Uterus (tissue), 4 donors: ENCODE measurements around the gene RSRC1. TPM values are rescaled to one million over a fixed set of nuclear protein-coding genes. Genes with fewer than 3 reads are reported as not detected.

Experiments
- DNase-seq, 2 donors: peaks; one replicate each; pipeline ENCODE4 v3.0.0-alpha.2; 2019 to 2020
- H3K27ac ChIP-seq, 2 donors: fragments of 200-600 bp; sonication (generic); 1 replicate in 1 of 2; 2 replicates in 1 of 2; pipeline ENCODE4 v1.5.1; 2016 to 2018
- H3K27me3 ChIP-seq, 2 donors: fragments of 200-600 bp; sonication (generic); one replicate each; pipeline ENCODE4 v1.5.1; 2018 to 2019; ENCODE audit warnings: control low read depth in 1 of 2
- H3K36me3 ChIP-seq, 2 donors: fragments of 200-600 bp; sonication (generic); one replicate each; pipeline ENCODE4 v1.5.1; 2019; ENCODE audit warnings: control low read depth in 1 of 2
- H3K4me1 ChIP-seq, 2 donors: fragments of 200-600 bp; sonication (generic); one replicate each; pipeline ENCODE4 v1.5.1; 2018 to 2019; ENCODE audit warnings: control low read depth in 1 of 2
- H3K4me3 ChIP-seq, 2 donors: fragments of 200-600 bp; sonication (generic); 1 replicate in 1 of 2; 2 replicates in 1 of 2; pipeline ENCODE4 v1.5.1; 2018 to 2019; ENCODE audit warnings: mild to moderate bottlenecking in 1 of 2
- H3K9me3 ChIP-seq, 2 donors: fragments of 200-600 bp; sonication (generic); one replicate each; pipeline ENCODE4 v1.5.1; 2019; ENCODE audit warnings: control low read depth in 1 of 2
- CTCF ChIP-seq, 4 experiments: fragments of 200-600 bp in 2 of 4; fragments of 450-650 bp in 2 of 4; sonication (generic) in 2 of 4; IDR thresholded peaks; one replicate each; pipeline ENCODE4 v1.5.1; 2016 to 2019; ENCODE audit warnings: antibody characterized with exemption in 4 of 4, mild to moderate bottlenecking in 2 of 4, moderate library complexity in 1 of 4
- POLR2A ChIP-seq, 2 donors: fragments of 450-650 bp; IDR thresholded peaks; one replicate each; pipeline ENCODE4 v1.6.1; 2016; ENCODE audit warnings: antibody characterized with exemption in 2 of 2, mild to moderate bottlenecking in 1 of 2, moderate library complexity in 1 of 2
- intact Hi-C: fragments of 100-400 bp; cut with DNase I; formaldehyde crosslinking; loops from one replicate; pipeline ENCODE4 v1.15.1; 2023; ENCODE audit warnings: low total_unique reads
- total RNA-seq, 4 donors: library from RNA; depleted of rRNA in 3 of 4; stranded (reverse); fragments of >200 nt in 3 of 4; gene quantifications; one replicate each; pipeline versions ENCODE4 v1.1.0 to v1.2.4, GENCODE V29; 2014 to 2023
- donor health status: DM: yes; HTN: yes; CAD: no.

The RSRC1 gene
- total RNA-seq, 4 donors from 2014 or later = 24.1 to 128 (median 60.6) TPM

DNA sequence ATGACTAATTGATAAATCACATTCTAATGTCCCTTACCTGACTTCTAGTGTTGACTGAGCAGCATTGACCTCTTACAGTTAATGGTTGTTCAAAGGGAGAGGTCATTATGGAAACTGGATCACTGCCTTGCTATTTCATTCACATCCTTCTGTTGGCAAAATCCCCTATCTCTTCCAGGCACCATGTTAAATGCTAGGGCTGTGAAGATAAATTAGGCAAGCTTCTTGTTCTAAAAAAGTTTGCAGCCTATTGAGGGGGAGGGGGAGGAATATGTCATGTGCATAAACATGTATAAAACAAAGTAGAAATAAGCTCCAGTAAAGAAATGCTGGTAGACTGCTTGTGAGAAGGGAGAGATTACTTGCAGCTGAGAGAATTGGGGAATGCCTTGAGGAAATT lies 376.3 kb downstream of the RSRC1 start:
- H3K4me1 ChIP-seq = no peaks in the 10 kb centered on the region
- H3K9me3 ChIP-seq = no peaks in the 10 kb centered on the region
- H3K4me3 ChIP-seq = no peak overlapping the region
- H3K27me3 ChIP-seq = no peaks in the 10 kb centered on the region
- no peak for DNase-seq
- TF ChIP-seq CTCF (IDR thresholded peaks at IDR 0.05) (no peak), POLR2A (IDR thresholded peaks at IDR 0.05) (no peak)
- H3K27ac ChIP-seq = no peak overlapping the region
- H3K36me3 ChIP-seq = no peaks in the 10 kb centered on the region
- intact Hi-C loops = no loop called here

DNA sequence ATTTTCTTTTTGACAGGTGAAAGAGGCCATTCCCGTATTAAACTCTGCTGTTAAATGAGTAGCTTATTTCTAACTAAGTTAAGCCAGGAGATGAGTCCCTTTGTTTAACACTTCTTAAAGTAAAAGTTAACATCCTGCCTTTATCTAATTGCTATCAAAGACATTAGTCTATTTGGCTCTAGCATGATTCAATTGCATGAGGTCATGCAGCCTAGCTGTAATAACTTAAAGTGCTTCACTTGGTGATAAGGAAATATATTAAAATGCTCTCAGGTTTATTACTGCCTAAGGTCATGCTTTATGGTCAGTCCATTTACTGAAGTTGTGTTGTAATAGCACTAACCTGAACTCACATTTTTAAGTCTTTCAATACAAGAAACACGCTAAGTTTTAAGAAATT lies 378.8 kb downstream of the RSRC1 start:
- intact Hi-C loops = no loop called here
- Histone ChIP-seq H3K4me1 (peaks cover 0 to 4% of the 10 kb centered on the region in 2 donors), H3K4me3 (no peak overlapping the region), H3K36me3 (no peaks in the 10 kb centered on the region), H3K27me3 (no peaks in the 10 kb centered on the region), H3K9me3 (no peaks in the 10 kb centered on the region), H3K27ac (no peak overlapping the region)
- TF ChIP-seq CTCF (IDR thresholded peaks at IDR 0.05) (no peak), POLR2A (IDR thresholded peaks at IDR 0.05) (no peak)
- DNase-seq = no peak

- TF ChIP-seq CTCF (IDR thresholded peaks at IDR 0.05) (no peak), POLR2A (IDR thresholded peaks at IDR 0.05) (no peak)
Observed at GRCh38 chr3:158489181-158489580, 379.3 kb downstream of the RSRC1 start.

GRCh38 chr3:158491968-158492367 lies 382.1 kb downstream of the RSRC1 start:
- no peaks in the 10 kb centered on the region for H3K9me3 ChIP-seq
- H3K27me3 ChIP-seq = no peaks in the 10 kb centered on the region
- H3K4me1 ChIP-seq = peaks cover 0 to 4% of the 10 kb centered on the region in 2 donors
- no peak for TF ChIP-seq CTCF (IDR thresholded peaks at IDR 0.05)
- no peak for TF ChIP-seq POLR2A (IDR thresholded peaks at IDR 0.05)
- no peak overlapping the region for H3K27ac ChIP-seq
- no peak for DNase-seq
- H3K36me3 ChIP-seq = no peaks in the 10 kb centered on the region
- intact Hi-C loops = no loop called here
- H3K4me3 ChIP-seq = no peak overlapping the region

More at GRCh38 chr3:158489181-158489580, 379.3 kb downstream of the RSRC1 start:
- intact Hi-C loops = no loop called here
- no peaks in the 10 kb centered on the region for H3K27me3 ChIP-seq
- no peak overlapping the region for H3K4me3 ChIP-seq
- H3K4me1 ChIP-seq = peaks cover 0 to 4% of the 10 kb centered on the region in 2 donors
- no peak for DNase-seq
- H3K27ac ChIP-seq = no peak overlapping the region
- H3K9me3 ChIP-seq = no peaks in the 10 kb centered on the region
- no peaks in the 10 kb centered on the region for H3K36me3 ChIP-seq

- Histone ChIP-seq H3K27ac (no peak overlapping the region), H3K9me3 (no peaks in the 10 kb centered on the region), H3K4me3 (no peak overlapping the region), H3K27me3 (no peaks in the 10 kb centered on the region), H3K4me1 (peaks cover 0 to 4% of the 10 kb centered on the region in 2 donors), H3K36me3 (no peaks in the 10 kb centered on the region)
- DNase-seq = no peak
- intact Hi-C loops = no loop called here
- TF ChIP-seq CTCF (IDR thresholded peaks at IDR 0.05) = no peak
- no peak for TF ChIP-seq POLR2A (IDR thresholded peaks at IDR 0.05)
Observed at GRCh38 chr3:158492685-158493084, 382.8 kb downstream of the RSRC1 start.
